Mesendoderm (in vitro differentiated cells): ENCODE data around the gene ERMAP. TPM values are rescaled to one million over a fixed set of nuclear protein-coding genes. Genes with fewer than 3 reads are reported as not detected.
A peak's percentile ranks its signal among the peaks of the same experiment; 100 is the strongest.

Experiments used
- DNase-seq: peaks from one replicate; pipeline ENCODE4 v3.0.0; 2013
- H2AK5ac ChIP-seq: 2 replicates; pipeline ENCODE4 v1.6.1; 2013; ENCODE audit warnings: low read length, inconsistent platforms
- H2BK120ac ChIP-seq: 2 replicates; pipeline ENCODE4 v1.6.1; 2013; ENCODE audit warnings: low read depth, mild to moderate bottlenecking, low read length, moderate library complexity, mixed read lengths
- H2BK15ac ChIP-seq: replicated peaks from 2 replicates; pipeline ENCODE4 v1.6.1; 2013; ENCODE audit warnings: low read depth, mild to moderate bottlenecking, moderate library complexity
- H2BK5ac ChIP-seq: 2 replicates; pipeline ENCODE4 v1.6.1; 2013; ENCODE audit warnings: low read length, inconsistent platforms
- H3K18ac ChIP-seq: 2 replicates; pipeline ENCODE4 v1.6.1; 2013; ENCODE audit warnings: mild to moderate bottlenecking, low read length, mixed read lengths
- H3K23ac ChIP-seq: one replicate; pipeline ENCODE4 v1.6.1; 2013; ENCODE audit warnings: low read length
- H3K27ac ChIP-seq: 2 replicates; pipeline ENCODE4 v1.5.1; 2013; ENCODE audit warnings: low read depth, mild to moderate bottlenecking, inconsistent platforms, low read length, moderate library complexity
- H3K27me3 ChIP-seq: 2 replicates; pipeline ENCODE4 v1.6.1; 2013; ENCODE audit warnings: low read length, control low read depth, mild to moderate bottlenecking, inconsistent platforms; ENCODE audit not compliant: insufficient read depth, poor library complexity
- H3K36me3 ChIP-seq: 2 replicates; pipeline ENCODE4 v1.6.1; 2013; ENCODE audit warnings: low read length, inconsistent platforms; ENCODE audit not compliant: control insufficient read depth, insufficient read depth
- H3K4ac ChIP-seq: one replicate; pipeline ENCODE4 v1.6.1; 2013; ENCODE audit warnings: low read depth, mild to moderate bottlenecking, low read length, moderate library complexity
- H3K4me1 ChIP-seq: 2 replicates; pipeline ENCODE4 v1.6.1; 2013; ENCODE audit warnings: low read depth, low read length, inconsistent platforms; ENCODE audit not compliant: control insufficient read depth
- H3K4me2 ChIP-seq: 2 replicates; pipeline ENCODE4 v1.6.1; 2013; ENCODE audit warnings: low read length
- H3K4me3 ChIP-seq: 2 replicates; pipeline ENCODE4 v1.5.1; 2013; ENCODE audit warnings: mild to moderate bottlenecking, low read length
- H3K56ac ChIP-seq: one replicate; pipeline ENCODE4 v1.6.1; 2013; ENCODE audit warnings: low read length
- H3K79me1 ChIP-seq: 2 replicates; pipeline ENCODE4 v1.6.1; 2013; ENCODE audit warnings: low read length, inconsistent platforms
- H3K79me2 ChIP-seq: 2 replicates; pipeline ENCODE4 v1.6.1; 2013; ENCODE audit warnings: mild to moderate bottlenecking, low read length; ENCODE audit not compliant: control insufficient read depth, insufficient read depth
- H3K9ac ChIP-seq: 2 replicates; pipeline ENCODE4 v1.6.1; 2013; ENCODE audit warnings: low read length, inconsistent platforms
- H4K5ac ChIP-seq: one replicate; pipeline ENCODE4 v1.6.1; 2013; ENCODE audit warnings: low read length
- H4K8ac ChIP-seq: one replicate; pipeline ENCODE4 v1.6.1; 2013; ENCODE audit warnings: low read depth, mild to moderate bottlenecking, control low read depth, low read length, moderate library complexity
- WGBS: extraction: QIAGEN DNeasy Blood & Tissue Kit; methylation state at CpG from one replicate; pipeline ENCODE4 v1.1.7; 2013; ENCODE audit warnings: low lambda C conversion rate, missing lambda C conversion rate; ENCODE audit not compliant: insufficient coverage; ENCODE audit errors: extremely low coverage; 5-methylcytosine and 5-hydroxymethylcytosine counted together
- polyA plus RNA-seq, 2 experiments: library from polyadenylated mRNA; stranded (reverse); fragments of 200-250 nt; gene quantifications; one replicate each; pipeline ENCODE4 v1.2.3, GENCODE V29; 2013

Gene ERMAP
- 2.8 TPM for polyA plus RNA-seq (2013, experiment 1 of 2)
- 2.3 TPM for polyA plus RNA-seq (2013, experiment 2 of 2)

GRCh38 chr1:42816585-42817439 lies at the start of gene ERMAP, which contains the start of gene SVBP:
TSS of gene ERMAP (plus strand) at chr1:42817122. CDS start at chr1:42830449, 13,327 bp downstream.
TSS of gene SVBP (minus strand) at chr1:42817397. CDS start at chr1:42816544, 853 bp downstream.
- H3K4me2 ChIP-seq: peak within 1 kb of the TSS; percentile 72
- peak within 1 kb of the TSS; percentile 98 for H3K56ac ChIP-seq
- peak within 1 kb of the TSS; percentile 91 for H3K9ac ChIP-seq
- peaks cover 3% of the 10 kb centered on the region for H3K4me1 ChIP-seq
- peaks cover 2% of the 10 kb centered on the region for H3K79me1 ChIP-seq
- H3K36me3 ChIP-seq: no peaks in the 10 kb centered on the region
- H2BK15ac ChIP-seq: no peak within 1 kb of the TSS
- H2BK120ac ChIP-seq: no peak within 1 kb of the TSS
- WGBS: no CpG with 5 or more reads among the region's 66 CpGs
- H2BK5ac ChIP-seq: peak within 1 kb of the TSS; percentile 94
- H4K8ac ChIP-seq: no peak within 1 kb of the TSS
- H2AK5ac ChIP-seq: peak within 1 kb of the TSS; percentile 85
- no peaks in the 10 kb centered on the region for H3K27me3 ChIP-seq
- no peak within 1 kb of the TSS for H4K5ac ChIP-seq
- peak within 1 kb of the TSS; percentile 71 for H3K23ac ChIP-seq
- H3K27ac ChIP-seq: peak within 1 kb of the TSS; percentile 99
- peak within 1 kb of the TSS; percentile 72 for H3K18ac ChIP-seq
- no peaks in the 10 kb centered on the region for H3K79me2 ChIP-seq
- DNase-seq: peak; percentile 91
- H3K4ac ChIP-seq: peak within 1 kb of the TSS; percentile 73
- H3K4me3 ChIP-seq: peak within 1 kb of the TSS; percentile 91

DNA sequence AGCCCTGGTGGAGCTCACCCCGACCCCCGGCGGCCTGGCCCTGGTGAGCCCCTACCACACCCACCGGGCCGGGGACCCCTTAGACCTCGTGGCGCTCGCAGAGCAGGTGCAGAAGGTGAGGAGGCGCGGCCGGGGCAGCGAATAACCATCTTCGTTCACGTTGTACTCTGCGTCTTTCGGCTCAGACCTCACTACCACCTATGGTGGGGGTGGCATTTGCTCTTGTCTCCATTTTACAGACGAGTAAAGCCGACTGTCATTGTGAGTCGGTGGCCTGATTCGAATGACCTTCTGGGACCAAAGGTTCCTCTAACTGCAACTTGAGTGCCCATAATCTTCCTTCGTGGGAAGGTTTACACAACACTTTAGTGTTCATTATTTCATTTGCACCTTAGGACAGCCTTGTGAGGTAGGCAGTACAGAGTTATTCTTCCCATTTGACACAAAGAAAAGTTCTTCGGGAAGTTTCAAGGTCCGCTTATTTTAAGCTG lies 49.4 kb upstream of the ERMAP start:
- Histone ChIP-seq H2BK5ac (no peak overlapping the region), H3K56ac (peak overlapping the region; percentile 96), H2BK15ac (no peak overlapping the region), H3K23ac (no peak overlapping the region), H3K4me3 (peak overlapping the region; percentile 76), H3K4me2 (peak overlapping the region; percentile 67), H3K18ac (peak overlapping the region; percentile 76), H4K8ac (no peak overlapping the region), H3K27ac (peak overlapping the region; percentile 72), H3K79me1 (peaks cover 11% of the 10 kb centered on the region), H3K36me3 (no peaks in the 10 kb centered on the region), H3K4ac (no peak overlapping the region), H3K79me2 (peaks cover 14% of the 10 kb centered on the region), H2BK120ac (no peak overlapping the region), H3K9ac (peak overlapping the region; percentile 93), H3K4me1 (peaks cover 9% of the 10 kb centered on the region), H3K27me3 (no peaks in the 10 kb centered on the region), H2AK5ac (no peak overlapping the region), H4K5ac (no peak overlapping the region)
- WGBS: no CpG with 5 or more reads among the region's 23 CpGs
- no peak for DNase-seq

- no peak overlapping the region for H3K4me3 ChIP-seq
- DNase-seq: no peak
- H3K27ac ChIP-seq: no peak overlapping the region
- no CpG with 5 or more reads among the region's 2 CpGs for WGBS
- H3K56ac ChIP-seq: no peak overlapping the region
- no peak overlapping the region for H2BK5ac ChIP-seq
- no peaks in the 10 kb centered on the region for H3K27me3 ChIP-seq
- H3K79me2 ChIP-seq: peaks cover 14% of the 10 kb centered on the region
- H3K18ac ChIP-seq: no peak overlapping the region
- no peak overlapping the region for H4K8ac ChIP-seq
- no peak overlapping the region for H2BK120ac ChIP-seq
- H3K4me1 ChIP-seq: peaks cover 9% of the 10 kb centered on the region
- no peak overlapping the region for H2BK15ac ChIP-seq
- peak overlapping the region; percentile 93 for H3K9ac ChIP-seq
- no peak overlapping the region for H3K4ac ChIP-seq
- H4K5ac ChIP-seq: no peak overlapping the region
- peaks cover 13% of the 10 kb centered on the region for H3K79me1 ChIP-seq
- no peak overlapping the region for H2AK5ac ChIP-seq
- no peak overlapping the region for H3K4me2 ChIP-seq
- H3K23ac ChIP-seq: no peak overlapping the region
- H3K36me3 ChIP-seq: no peaks in the 10 kb centered on the region
Measured at GRCh38 chr1:42768172-42768571, 48.8 kb upstream of the ERMAP start.

DNA sequence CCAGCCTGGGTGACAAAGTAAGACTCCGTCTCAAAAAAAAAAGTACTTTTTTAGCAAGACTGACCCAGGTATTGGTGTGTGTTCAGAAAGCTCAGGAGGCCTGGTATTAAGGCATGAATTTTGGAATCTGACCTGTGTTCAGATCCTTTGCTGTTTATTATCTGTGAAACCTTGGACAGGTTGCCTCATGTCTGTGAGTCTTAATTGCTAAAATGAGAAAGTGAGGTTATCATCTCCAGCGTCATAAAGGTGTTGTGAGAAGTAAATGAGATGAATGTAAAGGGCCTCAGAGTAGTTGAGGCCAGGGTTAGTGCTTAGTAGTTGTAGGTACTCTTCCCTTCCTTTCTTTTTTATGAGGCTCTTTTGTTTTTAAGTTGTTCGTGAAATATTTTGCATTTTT lies 47.1 kb upstream of the ERMAP start:
- Histone ChIP-seq H3K4me1 (peaks cover 4% of the 10 kb centered on the region), H3K4me2 (no peak overlapping the region), H3K79me2 (peaks cover 9% of the 10 kb centered on the region), H3K18ac (no peak overlapping the region), H3K79me1 (peaks cover 11% of the 10 kb centered on the region), H3K4me3 (no peak overlapping the region), H3K27ac (no peak overlapping the region), H3K4ac (no peak overlapping the region), H4K5ac (no peak overlapping the region), H3K23ac (no peak overlapping the region), H3K36me3 (no peaks in the 10 kb centered on the region), H2AK5ac (no peak overlapping the region), H2BK120ac (no peak overlapping the region), H2BK15ac (no peak overlapping the region), H4K8ac (no peak overlapping the region), H3K27me3 (no peaks in the 10 kb centered on the region), H3K9ac (no peak overlapping the region), H2BK5ac (no peak overlapping the region), H3K56ac (no peak overlapping the region)
- no CpG with 5 or more reads among the region's 3 CpGs for WGBS
- no peak for DNase-seq

- peaks cover 6% of the 10 kb centered on the region for H3K36me3 ChIP-seq
- H4K8ac ChIP-seq: no peak overlapping the region
- peaks cover 1% of the 10 kb centered on the region for H3K79me2 ChIP-seq
- peaks cover 5% of the 10 kb centered on the region for H3K79me1 ChIP-seq
- no peak overlapping the region for H3K27ac ChIP-seq
- no peak overlapping the region for H3K9ac ChIP-seq
- H3K56ac ChIP-seq: no peak overlapping the region
- no peak overlapping the region for H2BK5ac ChIP-seq
- H2AK5ac ChIP-seq: no peak overlapping the region
- H3K18ac ChIP-seq: no peak overlapping the region
- H3K4me3 ChIP-seq: no peak overlapping the region
- no peak overlapping the region for H2BK15ac ChIP-seq
- WGBS: no CpG with 5 or more reads among the region's 2 CpGs
- H3K27me3 ChIP-seq: no peaks in the 10 kb centered on the region
- no peaks in the 10 kb centered on the region for H3K4me1 ChIP-seq
- H3K4me2 ChIP-seq: no peak overlapping the region
- no peak for DNase-seq
- no peak overlapping the region for H4K5ac ChIP-seq
- H3K23ac ChIP-seq: no peak overlapping the region
- no peak overlapping the region for H3K4ac ChIP-seq
- no peak overlapping the region for H2BK120ac ChIP-seq
Measured at GRCh38 chr1:42773420-42773819, 43.5 kb upstream of the ERMAP start.
